Measurements from ENCODE around the gene EIF4A3.
A peak's percentile ranks its signal among the peaks of the same experiment; 100 is the strongest.

EIF4A3 gene

DNA sequence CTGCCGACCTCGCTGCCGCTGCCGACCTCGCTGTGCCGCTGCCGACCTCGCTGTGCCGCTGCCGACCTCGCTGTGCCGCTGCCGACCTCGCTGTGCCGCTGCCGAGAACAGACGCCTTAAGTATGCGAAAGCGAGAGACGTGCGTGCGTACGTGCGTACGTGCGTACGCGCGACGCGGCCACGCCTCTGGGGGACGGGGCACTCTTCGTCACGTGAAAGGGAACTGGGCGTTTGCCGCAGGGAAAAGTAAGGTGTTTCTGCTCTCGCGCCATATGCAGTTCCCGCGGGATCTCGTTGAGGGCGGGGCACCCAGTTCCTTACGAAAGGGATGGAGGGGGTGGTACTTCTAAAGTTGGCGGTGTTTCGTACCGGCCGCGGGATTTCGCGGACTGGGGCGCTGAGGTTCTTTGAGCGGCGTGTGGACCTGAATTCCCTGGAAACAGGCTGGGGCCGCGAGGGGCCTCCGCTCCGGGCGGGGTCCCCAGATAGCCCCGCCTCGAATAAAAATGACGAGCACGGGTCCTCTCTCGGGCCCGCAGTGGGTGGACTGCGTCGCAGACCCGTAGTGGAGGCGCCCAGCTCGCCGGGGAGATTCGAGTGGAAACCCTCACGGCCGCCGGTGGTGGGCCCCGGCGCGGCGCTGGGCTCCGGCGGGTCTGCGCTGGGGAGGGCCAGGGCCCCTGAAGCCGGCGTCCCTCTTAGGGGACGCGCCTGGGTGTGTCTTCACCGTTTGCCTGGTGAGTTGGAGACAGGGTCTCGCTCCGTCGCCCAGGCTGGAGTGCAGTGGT lies at the start of gene EIF4A3:
TSS of gene EIF4A3 (minus strand) at position 94 of the 788 bp plus-strand sequence. CDS start 167 bp downstream, outside the sequence.
- peak; percentile 90 for DNase-seq (ENCODE audit: low read depth, low spot score)

DNA sequence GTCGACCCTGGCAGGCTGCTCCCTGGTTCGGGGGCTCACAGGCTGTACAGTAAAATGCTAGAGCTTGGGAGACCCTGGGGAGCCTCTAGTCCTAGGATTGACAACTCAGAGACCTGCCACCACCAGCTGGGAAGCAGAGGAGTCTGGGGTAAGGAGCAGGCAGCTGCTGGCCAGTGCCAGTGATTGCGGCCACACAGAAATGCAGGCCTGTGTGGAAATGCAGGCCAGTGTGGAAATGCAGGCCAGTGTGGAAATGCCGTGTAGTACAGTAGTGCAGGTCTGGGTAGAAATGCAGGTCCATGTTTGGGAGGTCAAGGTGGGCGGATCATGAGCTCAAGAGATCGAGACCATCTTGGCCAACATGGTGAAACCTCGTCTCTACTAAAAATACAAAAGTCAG lies 49.7 kb upstream of the EIF4A3 start:
- no peak for DNase-seq (ENCODE audit: low read depth, low spot score)

DNA sequence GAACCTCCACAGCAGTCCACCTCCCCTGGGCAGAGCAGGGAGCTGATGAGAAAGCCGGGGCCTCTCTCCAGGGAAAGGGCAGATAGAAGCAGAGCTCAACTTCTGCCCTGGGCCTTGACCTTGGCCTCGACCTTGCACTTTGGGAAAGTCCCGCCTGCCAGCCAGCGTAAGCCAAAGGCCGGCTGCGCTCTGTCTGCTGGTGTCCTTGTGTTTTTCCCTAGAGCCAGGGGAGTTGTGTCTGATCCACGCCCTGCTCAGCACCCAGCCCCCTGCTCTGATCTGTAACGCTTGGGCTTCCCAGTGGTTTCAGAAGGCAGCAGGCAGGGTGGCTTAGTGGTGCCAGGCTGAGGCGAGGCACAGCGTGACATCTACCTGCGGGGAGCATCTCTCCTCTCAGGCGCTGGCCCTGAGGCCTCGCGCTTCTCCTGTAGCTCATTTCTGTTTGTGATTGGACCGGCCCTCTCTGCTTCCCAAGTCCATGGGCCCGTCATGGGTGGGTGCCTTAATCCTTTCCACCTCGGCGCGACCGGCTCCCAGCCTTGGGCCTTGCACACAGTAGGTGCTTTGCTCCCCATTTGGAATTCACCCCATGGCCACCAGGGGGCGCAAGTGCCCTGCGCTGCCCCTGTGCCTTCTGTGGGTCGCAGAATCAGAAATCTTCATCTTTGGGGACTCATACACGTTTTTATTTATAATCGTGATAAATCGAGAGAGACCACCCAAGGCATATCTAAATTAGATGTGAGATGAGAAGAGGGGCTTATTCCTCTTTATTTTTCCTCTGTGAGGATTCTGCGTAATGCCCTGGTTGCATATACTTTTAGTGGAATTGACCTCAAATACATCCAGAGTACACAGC lies 49.0 kb upstream of the EIF4A3 start:
- peak; percentile 11 for DNase-seq (ENCODE audit: low read depth, low spot score)

DNA sequence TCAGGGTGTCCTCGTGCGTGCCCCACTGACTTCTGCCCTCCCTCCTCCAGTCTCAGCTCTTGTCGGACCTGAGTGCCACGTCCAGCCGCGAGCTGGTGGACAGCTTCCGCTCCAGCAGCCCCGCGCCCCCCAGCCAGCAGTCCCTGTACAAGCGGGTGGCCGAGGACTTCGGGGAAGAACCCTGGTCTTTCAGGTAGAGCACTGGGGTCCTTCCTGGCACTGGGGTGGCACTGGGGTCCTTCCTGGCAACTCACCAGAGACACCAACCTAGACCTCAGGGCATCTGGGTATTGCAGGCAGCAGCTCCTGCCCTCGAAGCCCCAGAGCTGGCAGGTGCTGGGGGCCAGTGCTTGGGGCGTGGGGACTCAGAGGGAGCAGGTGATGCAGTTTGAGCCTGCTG lies 48.2 kb upstream of the EIF4A3 start:
- DNase-seq (ENCODE audit: low read depth, low spot score), result no peak

DNA sequence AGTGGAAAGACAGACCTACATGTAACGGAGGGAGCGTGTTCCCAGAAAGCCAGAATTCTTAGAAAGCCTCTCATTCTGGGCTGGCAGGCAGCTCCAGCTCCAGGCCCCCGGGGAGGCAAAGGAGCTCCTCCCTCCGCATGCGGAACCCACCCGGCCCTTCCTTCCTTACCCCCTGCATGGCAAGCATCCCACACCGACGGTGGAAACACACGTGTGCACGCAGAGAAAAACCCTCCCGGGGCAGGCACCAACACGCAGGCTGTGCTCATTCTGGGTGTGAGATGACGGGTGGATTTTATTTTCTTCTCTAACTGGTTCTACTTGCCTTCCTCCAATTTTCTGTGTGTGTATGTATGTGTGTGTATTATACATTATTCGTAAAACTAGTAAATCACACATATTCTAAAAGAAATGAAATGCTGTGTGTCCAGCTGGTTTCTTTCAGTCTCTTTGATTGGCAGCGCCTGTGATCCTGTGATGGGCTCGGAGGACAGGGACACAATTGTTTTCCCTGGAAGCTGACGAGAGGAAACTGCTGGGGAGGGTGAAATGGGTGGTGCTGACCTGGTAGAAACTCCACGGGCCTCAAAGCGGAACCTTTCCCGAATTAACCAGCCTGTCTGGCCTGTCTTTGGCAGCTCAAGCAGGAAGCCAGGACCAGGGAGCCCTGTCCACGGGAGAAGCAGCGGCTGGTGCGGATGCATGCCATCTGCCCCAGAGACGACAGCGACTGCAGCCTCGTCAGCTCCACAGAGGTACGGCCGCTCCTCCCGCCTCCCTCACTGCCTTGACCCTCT lies 45.1 kb upstream of the EIF4A3 start:
- no peak for DNase-seq (ENCODE audit: low read depth, low spot score)

DNA sequence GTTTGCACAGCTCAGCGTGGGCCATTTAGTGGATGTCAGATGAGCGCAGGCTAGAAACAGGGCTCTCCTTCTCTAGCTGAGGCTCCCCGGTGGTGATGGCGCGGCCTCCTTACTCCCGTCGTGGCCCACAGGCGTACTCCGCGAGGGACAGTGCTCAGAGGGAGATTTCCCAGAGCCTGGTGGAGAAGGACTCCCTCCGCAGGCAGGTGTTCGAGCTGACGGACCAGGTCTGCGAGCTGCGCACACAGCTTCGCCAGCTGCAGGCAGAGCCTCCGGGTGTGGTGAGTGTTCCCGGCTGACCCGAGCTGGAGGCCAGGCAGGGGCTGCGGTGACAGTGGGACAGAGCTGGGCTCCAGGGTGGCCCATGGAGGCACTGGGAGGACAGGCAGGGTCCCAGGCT lies 44.3 kb upstream of the EIF4A3 start:
- no peak for DNase-seq (ENCODE audit: low read depth, low spot score)

DNA sequence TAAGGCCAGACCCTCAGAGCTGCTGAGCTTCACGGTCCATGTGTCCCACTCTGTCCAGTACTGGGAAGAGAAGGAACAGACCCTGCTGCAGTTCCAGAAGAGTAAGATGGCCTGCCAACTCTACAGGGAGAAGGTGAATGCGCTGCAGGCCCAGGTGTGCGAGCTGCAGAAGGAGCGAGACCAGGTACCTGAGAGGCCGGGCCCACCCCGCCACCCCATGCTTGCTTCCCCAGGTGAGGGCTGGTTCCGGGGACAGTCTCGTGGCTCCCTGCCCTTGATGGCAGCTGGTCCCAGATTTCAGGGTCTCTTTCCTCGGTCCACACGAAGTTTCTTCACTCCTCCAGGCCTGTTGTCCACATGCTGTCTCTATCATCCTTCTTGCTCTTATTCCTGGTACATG lies 43.8 kb upstream of the EIF4A3 start:
- DNase-seq (ENCODE audit: low read depth, low spot score), result no peak

DNA sequence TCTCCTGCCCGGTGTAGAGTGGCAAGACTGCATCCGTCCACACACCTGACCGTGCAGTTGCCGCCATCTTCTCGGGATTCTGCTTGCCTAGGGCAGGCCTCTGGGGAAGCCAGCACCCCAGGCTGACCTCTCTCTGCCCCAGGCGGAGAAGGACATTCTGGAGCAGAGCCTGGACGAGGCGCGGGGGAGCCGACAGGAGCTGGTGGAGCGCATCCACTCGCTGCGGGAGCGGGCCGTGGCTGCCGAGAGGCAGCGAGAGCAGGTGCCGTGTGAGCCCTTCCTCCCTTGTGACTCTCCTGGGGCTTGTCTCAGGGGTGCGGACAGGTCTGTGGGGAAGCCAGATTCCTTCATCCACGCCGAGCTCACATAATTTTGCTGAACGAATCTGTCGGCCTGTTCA lies 42.7 kb upstream of the EIF4A3 start:
- no peak for DNase-seq (ENCODE audit: low read depth, low spot score)

DNA sequence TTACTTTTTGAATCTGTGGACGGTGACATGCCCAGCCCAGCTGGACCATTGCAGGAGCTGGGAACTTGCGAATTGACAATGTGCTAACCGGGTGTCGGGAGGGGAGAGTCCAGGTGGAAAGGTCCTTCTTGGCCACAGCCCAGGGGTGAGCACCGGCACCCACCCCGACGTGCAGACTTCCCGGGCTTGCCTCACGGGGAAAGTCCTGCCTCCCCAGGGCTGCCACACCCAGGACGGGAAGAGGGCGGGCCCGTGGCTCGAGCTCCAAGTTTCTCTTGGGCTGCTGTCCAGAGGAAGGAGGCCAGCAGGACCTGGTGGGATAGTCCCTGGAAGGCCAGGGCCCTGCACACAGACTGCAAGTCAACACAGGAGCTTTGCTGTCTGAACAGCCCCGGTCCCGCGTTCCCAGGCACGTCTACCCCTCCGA lies 40.6 kb upstream of the EIF4A3 start:
- DNase-seq (ENCODE audit: low read depth, low spot score), result no peak

DNA sequence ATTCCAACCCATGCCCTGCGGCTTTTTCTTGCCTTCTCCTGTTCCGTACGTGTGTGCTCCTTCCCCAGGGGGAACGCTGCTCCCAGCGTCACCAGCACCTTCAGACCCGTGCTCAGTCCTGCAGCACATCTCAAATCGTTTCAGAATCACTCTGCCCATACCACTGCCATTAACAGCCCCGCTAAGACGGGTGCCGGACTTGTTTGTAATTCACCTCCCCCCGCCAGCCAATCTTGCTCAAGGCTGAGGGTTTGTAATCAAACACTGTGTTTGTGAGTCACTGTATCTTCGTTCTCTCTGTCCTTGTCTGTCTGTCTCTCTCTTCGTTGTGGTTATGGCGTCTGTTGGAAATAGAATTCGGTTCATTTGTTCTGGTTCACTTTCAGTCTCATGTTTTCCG lies 40.2 kb upstream of the EIF4A3 start:
- no peak for DNase-seq (ENCODE audit: low read depth, low spot score)

DNA sequence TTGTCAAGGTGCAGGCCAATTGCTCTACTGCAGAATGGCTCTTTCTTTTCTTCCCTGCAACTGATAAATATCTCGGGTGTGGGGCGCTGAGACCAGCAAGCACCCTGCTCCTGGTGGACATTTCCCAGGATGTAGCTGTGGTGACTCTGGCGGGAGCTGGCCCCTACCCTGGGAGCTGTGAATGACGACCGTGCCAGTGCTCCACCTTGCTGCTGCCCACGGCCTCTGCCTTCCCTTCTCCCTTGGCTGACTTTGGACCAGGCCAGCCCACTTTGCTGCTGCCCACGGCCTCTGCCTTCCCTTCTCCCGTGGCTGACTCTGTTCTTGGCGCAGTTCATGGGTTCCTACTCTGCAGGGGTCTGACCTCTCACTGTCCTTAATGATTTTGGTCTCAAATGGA lies 39.0 kb upstream of the EIF4A3 start:
- DNase-seq (ENCODE audit: low read depth, low spot score), result no peak

DNA sequence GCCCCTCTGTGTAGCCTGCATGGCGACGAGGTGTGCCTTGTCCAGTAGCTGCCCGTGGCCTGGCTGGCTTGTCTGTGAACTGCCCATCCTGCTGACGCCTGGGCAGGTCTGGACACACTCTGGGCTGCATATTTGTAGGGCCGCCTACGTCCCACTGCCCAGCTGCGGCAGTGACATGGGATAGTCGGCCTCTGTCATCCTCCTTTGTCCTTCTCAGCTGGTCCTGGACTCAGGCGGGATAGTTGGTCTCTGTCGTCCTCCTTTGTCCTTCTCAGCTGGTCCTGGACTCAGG lies 37.4 kb upstream of the EIF4A3 start:
- no peak for DNase-seq (ENCODE audit: low read depth, low spot score)

DNA sequence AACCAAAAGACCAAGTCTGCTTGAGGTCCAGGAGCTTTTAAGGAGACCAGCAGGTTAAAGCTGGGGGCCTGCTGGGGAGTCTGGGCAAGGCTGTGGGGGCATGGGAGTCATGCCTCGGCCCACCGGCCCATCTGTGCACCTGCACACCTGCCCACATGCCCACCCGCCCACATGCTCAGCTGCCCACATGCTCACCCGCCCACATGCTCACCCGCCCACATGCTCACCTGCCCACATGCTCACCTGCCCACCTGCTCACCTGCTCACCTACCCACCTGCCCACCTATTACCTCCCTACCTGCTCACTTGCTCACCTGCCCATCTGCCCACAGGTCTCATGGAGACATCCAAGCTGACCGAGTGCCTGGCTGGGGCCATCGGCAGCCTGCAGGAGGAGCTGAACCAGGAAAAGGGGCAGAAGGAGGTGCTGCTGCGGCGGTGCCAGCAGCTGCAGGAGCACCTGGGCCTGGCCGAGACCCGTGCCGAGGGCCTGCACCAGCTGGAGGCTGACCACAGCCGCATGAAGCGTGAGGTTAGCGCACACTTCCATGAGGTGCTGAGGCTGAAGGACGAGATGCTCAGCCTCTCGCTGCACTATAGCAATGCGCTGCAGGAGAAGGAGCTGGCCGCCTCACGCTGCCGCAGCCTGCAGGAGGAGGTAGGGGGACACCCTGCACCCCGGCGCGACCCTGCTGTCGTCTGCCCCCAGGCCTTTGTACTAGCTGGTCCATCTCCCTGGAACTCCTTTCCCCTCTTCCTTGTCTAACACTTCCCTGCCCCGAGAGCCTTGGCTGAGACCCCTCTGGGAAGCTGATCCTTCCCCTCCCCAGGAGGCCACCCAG lies 36.9 kb upstream of the EIF4A3 start:
- no peak for DNase-seq (ENCODE audit: low read depth, low spot score)

DNA sequence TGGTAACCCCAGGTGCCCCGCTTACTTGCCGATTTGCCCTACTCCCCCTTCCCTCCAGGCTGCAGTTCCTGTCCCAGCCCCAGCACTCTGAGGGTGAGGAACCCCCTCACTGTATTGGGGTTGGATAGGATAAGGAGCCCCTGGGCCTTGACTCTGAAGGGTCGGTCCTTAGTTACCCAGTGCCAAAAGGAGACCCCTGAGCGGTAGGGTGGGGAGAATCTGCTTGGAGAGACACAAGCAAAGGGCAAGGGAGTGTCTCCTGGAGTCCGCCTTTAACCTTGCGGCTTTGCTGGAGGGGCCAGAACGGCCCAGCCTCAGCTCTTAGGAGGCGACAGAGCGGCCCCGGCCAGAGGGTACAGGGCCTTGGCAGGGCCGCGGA lies 35.9 kb upstream of the EIF4A3 start:
- no peak for DNase-seq (ENCODE audit: low read depth, low spot score)

DNA sequence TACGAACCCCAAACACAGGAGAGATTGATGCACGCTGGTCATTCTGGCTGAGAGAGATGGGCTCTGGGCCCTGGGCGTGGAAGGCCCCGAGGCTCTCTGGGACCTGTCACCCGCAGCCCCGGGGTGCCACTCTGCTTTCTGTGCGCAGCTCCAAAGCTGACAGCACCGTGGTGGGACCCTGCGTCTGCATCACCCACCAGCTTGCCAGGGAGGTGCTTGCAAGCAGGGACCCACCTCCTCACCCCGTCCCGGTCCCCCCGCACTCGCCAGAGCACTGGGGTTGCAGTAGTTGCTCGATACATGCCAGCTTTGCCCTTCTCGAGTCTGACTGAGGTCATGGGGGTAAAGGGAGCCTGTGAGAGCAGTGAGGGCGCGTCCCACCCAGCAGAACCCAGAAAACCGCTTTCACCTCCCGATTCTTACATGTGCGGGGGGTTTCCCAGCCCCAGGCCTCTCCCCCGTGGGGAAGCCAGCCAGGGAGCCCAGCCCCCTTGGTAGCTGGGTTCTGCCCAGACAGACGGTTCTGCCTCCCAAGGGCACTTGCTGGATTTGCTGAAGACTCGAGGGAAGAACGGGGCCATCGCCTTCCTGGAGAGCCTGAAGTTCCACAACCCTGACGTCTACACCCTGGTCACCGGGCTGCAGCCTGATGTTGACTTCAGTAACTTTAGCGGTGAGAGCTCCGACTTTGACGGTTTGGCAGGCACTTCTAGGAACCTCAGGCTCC lies 35.4 kb upstream of the EIF4A3 start:
- DNase-seq (ENCODE audit: low read depth, low spot score), result no peak

DNA sequence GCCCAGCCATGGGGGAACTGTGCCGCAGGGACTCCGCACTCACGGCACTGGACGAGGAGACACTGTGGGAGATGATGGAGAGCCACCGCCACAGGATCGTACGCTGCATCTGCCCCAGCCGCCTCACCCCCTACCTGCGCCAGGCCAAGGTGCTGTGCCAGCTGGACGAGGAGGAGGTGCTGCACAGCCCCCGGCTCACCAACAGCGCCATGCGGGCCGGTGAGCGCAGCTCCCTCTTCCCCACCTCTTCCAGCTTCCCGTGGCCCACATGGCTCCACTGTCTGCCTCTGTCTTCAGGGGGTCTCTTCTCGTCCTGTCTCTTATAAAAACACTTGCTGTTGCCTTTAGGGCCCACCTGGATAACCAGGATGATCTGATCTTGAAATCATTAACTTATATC lies 34.5 kb upstream of the EIF4A3 start:
- DNase-seq (ENCODE audit: low read depth, low spot score), result no peak

DNA sequence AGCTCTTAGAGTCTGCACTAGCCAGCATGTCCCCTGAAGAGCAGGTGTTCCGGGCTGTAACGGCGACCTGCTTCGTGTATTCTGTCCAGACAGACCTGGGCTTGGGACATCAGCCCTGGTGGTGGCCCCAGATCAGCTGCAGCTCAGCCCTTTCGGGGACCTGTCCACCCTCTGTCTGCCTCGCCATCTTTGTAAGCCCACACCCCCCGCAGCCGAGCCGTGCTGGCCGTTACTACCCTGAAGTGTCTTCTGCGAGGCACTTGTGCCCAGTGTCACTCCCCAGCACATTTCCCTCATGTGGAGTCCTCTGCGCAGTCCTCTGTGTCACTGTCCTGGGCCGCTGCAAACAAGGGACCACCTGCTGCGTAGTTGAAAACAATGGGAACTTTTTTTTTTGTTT lies 33.3 kb upstream of the EIF4A3 start:
- DNase-seq (ENCODE audit: low read depth, low spot score), result no peak

DNA sequence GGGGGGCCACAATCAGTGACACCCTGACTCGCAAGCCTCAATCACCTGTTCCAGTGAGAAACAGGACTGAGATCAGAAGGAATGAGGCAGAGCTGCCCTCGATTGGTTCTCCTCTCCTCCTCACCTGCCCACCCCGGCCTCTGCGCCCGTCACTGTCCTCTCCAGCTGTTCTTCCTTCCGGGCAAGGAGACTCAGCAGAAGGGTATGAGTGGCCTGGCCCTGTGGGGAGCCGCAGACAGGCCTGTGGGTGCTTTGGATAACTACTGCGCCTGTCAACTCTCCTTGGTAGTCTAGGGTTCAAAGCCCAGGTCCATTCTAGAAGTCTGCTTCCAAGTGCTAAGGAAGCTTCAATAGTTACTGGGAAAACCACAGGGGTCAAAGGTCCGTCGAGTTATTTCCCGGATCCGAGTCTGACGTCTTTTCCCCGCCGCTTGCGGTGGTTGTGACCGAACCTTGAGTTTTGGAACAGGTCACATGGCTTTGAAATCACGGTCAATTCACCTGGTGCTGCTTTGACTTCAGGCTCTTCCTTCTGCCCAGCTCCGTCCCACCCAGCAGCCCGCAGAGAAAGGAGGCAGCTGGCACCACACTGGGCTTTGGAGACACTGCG lies 31.2 kb upstream of the EIF4A3 start:
- no peak for DNase-seq (ENCODE audit: low read depth, low spot score)

DNA sequence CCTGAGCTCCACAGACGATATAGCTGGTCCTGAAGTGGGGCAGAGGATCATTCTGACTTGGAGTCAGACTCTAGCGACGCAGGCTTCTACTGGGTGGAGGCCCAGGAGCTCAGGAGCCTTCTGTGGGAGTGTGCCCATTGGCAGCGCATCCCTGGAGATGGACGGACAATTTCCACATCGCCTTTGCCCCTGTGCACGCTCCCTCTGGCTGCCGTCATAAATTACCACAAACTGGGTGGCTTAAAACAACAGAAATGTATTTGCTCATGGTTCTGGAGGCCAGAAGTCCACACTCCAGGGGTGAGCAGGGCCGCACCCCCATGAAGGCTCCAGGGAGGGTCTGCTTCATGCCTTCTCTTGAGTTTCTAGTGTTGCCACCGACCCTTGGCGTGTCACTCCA lies 29.8 kb upstream of the EIF4A3 start:
- DNase-seq (ENCODE audit: low read depth, low spot score), result no peak

DNA sequence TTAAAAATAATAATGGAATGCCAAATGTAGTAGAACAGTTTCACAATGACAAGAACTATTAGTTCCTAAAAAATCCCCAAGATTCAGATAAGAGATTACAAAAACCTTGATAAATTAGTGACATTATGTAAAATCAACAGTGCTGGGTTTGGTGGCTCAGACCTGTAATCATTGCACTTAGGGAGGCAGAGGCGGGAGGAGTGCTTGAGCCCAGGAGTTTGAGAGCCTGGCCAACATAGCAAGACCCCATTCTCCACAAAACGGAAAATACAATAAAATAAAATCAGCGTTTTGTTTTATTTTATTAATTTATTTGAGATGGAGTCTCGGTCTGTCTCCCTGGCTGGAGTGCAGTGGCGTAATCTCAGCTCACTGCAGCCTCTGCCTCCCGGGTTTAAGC lies 27.0 kb upstream of the EIF4A3 start:
- DNase-seq (ENCODE audit: low read depth, low spot score), result no peak

Measured in activated naive CD8-positive, alpha-beta T cell treated with anti-CD3 and anti-CD28 coated beads, Interleukin-2, amount 50 U/mL, for 16 hours (primary cell).